ENCODE data around the gene APOL2. TPM values are rescaled to one million over a fixed set of nuclear protein-coding genes. Genes with fewer than 3 reads are reported as not detected.

The APOL2 gene
- total and polyA plus RNA-seq, 10 of the 15 experiments (the other 5 are each of a cell fraction or from before 2014, with no cell fraction given) = 4.4 to 39.9 (median 25.0) TPM

GRCh38 chr22:36197065-36197440, 42.3 kb downstream of the APOL2 start:
- ATAC-seq (no peak), FAIRE-seq (no peak), DNase-seq (ENCODE audit: low read depth, low spot score) (no peak)
- ChIA-PET SMC1A (ENCODE audit: uncharacterized antibody, unreplicated experiment) (interaction anchor here (0.6 to 6.4 kb wide), 8 partner anchors 10 to 81 kb away, joined by 3 to 36 read pairs (median 4); partner anchors contain the start of gene APOL2), CTCF (interaction anchor here (0.8 to 6.7 kb wide), 10 partner anchors 11 to 289 kb away, joined by 3 to 94 read pairs (median 8); partner anchors contain the start of gene APOL2), POLR2A (no interaction called here), RAD21 (ENCODE audit: unreplicated experiment) (interaction anchor here (0.7 to 1.5 kb wide), 3 partner anchors 24 to 80 kb away, joined by 3 to 8 read pairs (median 7); partner anchors contain the start of gene APOL2)
- intact Hi-C loops (cut with micrococcal nuclease; ENCODE audit: unreplicated experiment) (loop anchor here (2.0 to 10.0 kb wide), 2 partner anchors 80 to 288 kb away; partner anchors contain the start of gene TXN2), in situ Hi-C loops (cut with MboI) (no loop called here)
- H3K4me2 ChIP-seq (ENCODE audit: control insufficient read depth, insufficient read depth) = no peak overlapping the region
- no peaks in the 10 kb centered on the region for H3K36me3 ChIP-seq (ENCODE audit: control insufficient read depth in 2 of 2, insufficient read depth in 2 of 2, low read length in 1 of 2)
- H3K79me2 ChIP-seq (ENCODE audit: control insufficient read depth, insufficient read depth, low read length) = no peaks in the 10 kb centered on the region
- H2AFZ ChIP-seq (ENCODE audit: control insufficient read depth, low read depth, low read length) = peak overlapping the region; percentile 4; the same call in 1 of the 2 replicates
- H3K9ac ChIP-seq (ENCODE audit: control insufficient read depth, insufficient read depth, low read length) = no peak overlapping the region
- TF ChIP-seq SREBF2 (IDR thresholded peaks at IDR 0.05; ENCODE audit: low read length) (no peak), BMI1 (IDR thresholded peaks at IDR 0.05; ENCODE audit: borderline replicate concordance) (peak; percentile 89)
- peaks cover 12% of the 10 kb centered on the region for H3K4me1 ChIP-seq (ENCODE audit: control insufficient read depth, insufficient read depth, low read length)
- 3% methylated on average over 4 of the region's 5 CpGs for WGBS (ENCODE audit: insufficient coverage, insufficient replicate concordance, low lambda C conversion rate, missing lambda C conversion rate)
- H3K4me3 ChIP-seq = no peak overlapping the region
- H3K27ac ChIP-seq (ENCODE audit: control insufficient read depth, insufficient read depth) = no peak overlapping the region
- no peaks in the 10 kb centered on the region for H3K9me3 ChIP-seq (replicated peaks; ENCODE audit: control insufficient read depth, insufficient read depth, low read length)
- BruUV-seq (replicated peaks) = no TSS peak
- H4K20me1 ChIP-seq (ENCODE audit: control insufficient read depth, insufficient read depth) = no peaks in the 10 kb centered on the region
- H3K27me3 ChIP-seq (replicated peaks in 1 of 2; ENCODE audit: control insufficient read depth in 2 of 2, insufficient read depth in 2 of 2, low read length in 1 of 2) = no peaks in the 10 kb centered on the region

GRCh38 chr22:36196254-36197064, 42.9 kb downstream of the APOL2 start:
- Histone ChIP-seq H3K27ac (ENCODE audit: control insufficient read depth, insufficient read depth) (no peak overlapping the region), H3K9ac (ENCODE audit: control insufficient read depth, insufficient read depth, low read length) (no peak overlapping the region), H4K20me1 (ENCODE audit: control insufficient read depth, insufficient read depth) (no peaks in the 10 kb centered on the region), H3K4me2 (ENCODE audit: control insufficient read depth, insufficient read depth) (no peak overlapping the region), H2AFZ (ENCODE audit: control insufficient read depth, low read depth, low read length) (no peak overlapping the region), H3K36me3 (ENCODE audit: control insufficient read depth in 2 of 2, insufficient read depth in 2 of 2, low read length in 1 of 2) (no peaks in the 10 kb centered on the region), H3K9me3 (replicated peaks; ENCODE audit: control insufficient read depth, insufficient read depth, low read length) (no peaks in the 10 kb centered on the region), H3K4me1 (ENCODE audit: control insufficient read depth, insufficient read depth, low read length) (peaks cover 12% of the 10 kb centered on the region), H3K79me2 (ENCODE audit: control insufficient read depth, insufficient read depth, low read length) (no peaks in the 10 kb centered on the region), H3K27me3 (replicated peaks in 1 of 2; ENCODE audit: control insufficient read depth in 2 of 2, insufficient read depth in 2 of 2, low read length in 1 of 2) (no peaks in the 10 kb centered on the region), H3K4me3 (no peak overlapping the region)
- ChIA-PET SMC1A (ENCODE audit: uncharacterized antibody, unreplicated experiment) (interaction anchor here (0.6 to 6.4 kb wide), 10 partner anchors 19 to 292 kb away, joined by 3 to 36 read pairs (median 11); partner anchors contain the start of gene APOL2), CTCF (interaction anchor here (0.8 to 6.7 kb wide), 12 partner anchors 11 to 290 kb away, joined by 4 to 94 read pairs (median 12); partner anchors contain the start of gene APOL2), POLR2A (no interaction called here), RAD21 (ENCODE audit: unreplicated experiment) (interaction anchor here (0.7 to 2.7 kb wide), 4 partner anchors 8 to 81 kb away, joined by 3 to 10 read pairs (median 6); partner anchors contain the start of gene APOL2)
- intact Hi-C loops (cut with micrococcal nuclease; ENCODE audit: unreplicated experiment) (loop anchor here (2.0 to 10.0 kb wide), 2 partner anchors 80 to 288 kb away; partner anchors contain the start of gene TXN2), in situ Hi-C loops (cut with MboI) (no loop called here)
- BruUV-seq (replicated peaks) = no TSS peak
- ATAC-seq (no peak), DNase-seq (ENCODE audit: low read depth, low spot score) (no peak), FAIRE-seq (no peak)
- 33% methylated on average over 6 of the region's 6 CpGs for WGBS (ENCODE audit: insufficient coverage, insufficient replicate concordance, low lambda C conversion rate, missing lambda C conversion rate)
- no peak for TF ChIP-seq E4F1 (IDR thresholded peaks at IDR 0.05; ENCODE audit: borderline replicate concordance, partially characterized antibody)
- no peak for TF ChIP-seq KAT2A (conservative IDR thresholded peaks at IDR 0.05; ENCODE audit: control insufficient read depth, low read depth, low read length)
- no peak for TF ChIP-seq SRF (IDR thresholded peaks at IDR 0.05; ENCODE audit: low read depth in 2 of 2, low read length in 2 of 2)
- TF ChIP-seq USF2 (IDR thresholded peaks at IDR 0.05; ENCODE audit: borderline replicate concordance, low read depth, low read length) = no peak
- TF ChIP-seq RCOR1 (conservative IDR thresholded peaks at IDR 0.05; ENCODE audit: low read depth, low read length) = no peak
- no peak for TF ChIP-seq MAX (IDR thresholded peaks at IDR 0.05; ENCODE audit: low read depth, low read length)
- TF ChIP-seq PKNOX1 (IDR thresholded peaks at IDR 0.05) = no peak
